GM18873 (cell line): ENCODE results near the gene GNAZ.
"Not testable (repeated sequence)": the region's sequence is repeated elsewhere in the genome, so short reads cannot be mapped to it uniquely, and the experiment has no call there.

Experiments used
- ATAC-seq: cut with Tn5 transposase; IDR thresholded peaks from one replicate; pipeline ENCODE4 v1.9.1; 2021; ENCODE audit warnings: mild to moderate bottlenecking, moderate library complexity, moderate number of reproducible peaks; ENCODE audit not compliant: unreplicated experiment, low FRiP score

GNAZ gene

GRCh38 chr22:23070418-23071229, at the start of gene GNAZ:
TSS of gene GNAZ (plus strand) at chr22:23070519. CDS start at chr22:23095696, 25,177 bp downstream.
- no peak for ATAC-seq

DNA sequence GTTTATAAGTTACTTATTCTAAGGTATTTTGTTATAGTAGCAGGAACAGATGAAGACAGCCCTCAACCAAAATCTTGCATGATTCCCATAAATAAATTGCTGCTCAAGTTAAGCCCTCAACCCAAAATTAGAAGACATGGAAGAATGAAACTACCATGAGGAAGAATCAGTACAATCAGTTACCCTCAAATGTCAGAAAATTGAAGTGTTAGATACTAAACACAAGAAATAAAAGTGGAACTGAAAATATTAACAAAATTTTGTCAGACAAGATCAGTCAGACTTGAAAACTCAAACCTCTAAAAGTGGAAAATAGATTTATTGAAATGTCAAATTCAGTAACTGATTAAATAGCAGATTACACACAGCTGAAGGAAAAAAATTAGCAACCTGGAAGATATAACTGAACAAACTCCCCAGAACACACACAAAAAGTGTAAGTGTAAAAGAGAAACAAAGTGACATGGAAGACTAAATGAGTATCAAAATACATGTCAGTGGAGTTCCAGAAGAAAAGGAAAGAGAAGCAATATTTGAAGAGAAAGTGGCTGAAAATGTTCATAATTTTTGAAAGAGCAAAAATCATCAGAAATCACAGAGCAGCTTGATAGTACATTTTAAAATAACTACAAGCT, 49.5 kb upstream of the GNAZ start:
- no peak for ATAC-seq

GRCh38 chr22:23021660-23022353, 48.5 kb upstream of the GNAZ start:
- ATAC-seq = not testable (repeated sequence)

DNA sequence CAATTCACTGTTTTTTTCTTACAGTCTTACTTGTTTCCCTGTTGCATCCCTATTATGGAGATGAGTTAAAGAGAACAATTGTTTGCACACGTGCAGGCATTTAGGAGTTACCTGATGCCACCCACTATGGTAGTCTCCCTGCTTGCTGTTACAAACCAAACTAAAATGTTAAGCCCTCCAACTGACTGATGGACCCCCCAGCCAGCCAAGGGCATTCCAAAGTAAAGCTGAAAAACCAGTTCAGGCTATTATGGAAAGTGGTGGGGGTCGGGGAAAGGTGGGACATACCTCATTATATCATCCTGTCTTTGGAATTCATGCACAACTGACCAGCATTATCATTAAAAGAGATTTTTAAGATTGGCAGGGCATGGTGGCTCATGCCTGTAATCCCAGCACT, 47.0 kb upstream of the GNAZ start:
- ATAC-seq = no peak

GRCh38 chr22:23026777-23027176, 43.5 kb upstream of the GNAZ start:
- ATAC-seq = no peak

DNA sequence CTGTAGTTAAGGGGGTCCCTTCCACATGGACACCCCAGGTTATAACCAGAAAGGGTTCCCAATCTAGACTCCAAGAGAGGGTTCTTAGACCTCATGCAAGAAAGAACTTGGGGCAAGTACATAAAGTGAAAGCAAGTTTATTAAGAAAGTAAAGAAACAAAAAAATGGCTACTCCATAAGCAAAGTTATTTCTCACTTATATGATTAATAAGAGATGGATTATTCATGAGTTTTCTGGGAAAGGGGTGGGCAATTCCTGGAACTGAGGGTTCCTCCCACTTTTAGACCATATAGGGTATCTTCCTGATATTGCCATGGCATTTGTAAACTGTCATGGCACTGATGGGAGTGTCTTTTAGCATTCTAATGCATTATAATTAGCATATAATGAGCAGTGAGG, 42.5 kb upstream of the GNAZ start:
- ATAC-seq = not testable (repeated sequence)

DNA sequence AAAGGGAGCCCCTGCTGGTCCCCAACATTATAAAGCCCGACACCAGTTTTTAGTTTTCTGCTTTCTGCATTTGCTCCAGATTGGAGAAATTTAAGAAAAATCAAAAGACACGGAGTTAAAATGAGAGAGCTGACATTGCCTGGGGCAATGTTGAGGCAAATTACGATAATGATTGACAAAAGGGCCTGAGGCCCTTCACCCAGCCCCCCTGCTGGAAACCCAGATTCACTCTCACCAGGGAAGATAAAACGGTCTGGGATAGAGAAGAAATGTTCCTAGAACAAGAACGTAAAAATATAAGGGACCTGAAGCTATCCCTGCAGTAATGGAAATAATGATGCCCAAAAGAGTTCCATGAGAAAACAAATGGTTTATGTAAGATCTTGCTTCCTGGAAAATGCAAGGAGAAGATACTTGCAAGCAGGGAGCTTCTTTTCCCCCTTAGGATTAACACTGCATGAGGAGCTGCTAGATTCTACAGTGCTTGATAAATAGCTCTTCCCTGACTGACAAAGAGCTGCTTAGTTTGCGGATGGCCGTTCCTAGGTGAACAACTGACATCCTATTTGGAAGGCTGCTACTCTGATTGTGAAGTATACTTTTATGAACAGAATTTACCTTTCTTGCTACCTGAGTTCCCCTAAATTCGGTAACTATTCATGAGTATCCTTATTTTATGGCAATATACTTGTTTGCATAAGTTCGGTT, 40.6 kb upstream of the GNAZ start:
- no peak for ATAC-seq

DNA sequence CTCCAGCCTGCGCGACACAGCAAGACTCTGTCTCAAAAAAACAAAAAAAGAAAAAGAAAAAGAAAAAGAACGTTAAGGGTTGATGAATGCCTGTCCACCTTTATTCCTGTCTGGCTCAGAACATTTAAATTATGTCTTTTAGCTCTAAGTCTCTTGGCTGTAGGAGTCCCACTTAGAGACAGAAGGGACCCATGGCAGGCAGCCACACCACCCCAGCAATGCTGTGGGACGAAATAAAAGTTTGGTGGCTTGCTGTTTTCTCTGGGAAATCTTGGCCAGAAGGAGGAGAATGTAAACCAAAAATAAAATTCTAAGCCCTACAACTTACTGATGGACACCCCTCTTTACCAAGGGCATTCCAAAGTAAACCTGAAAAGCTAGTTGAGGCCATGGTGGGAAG, 38.9 kb upstream of the GNAZ start:
- no peak for ATAC-seq

DNA sequence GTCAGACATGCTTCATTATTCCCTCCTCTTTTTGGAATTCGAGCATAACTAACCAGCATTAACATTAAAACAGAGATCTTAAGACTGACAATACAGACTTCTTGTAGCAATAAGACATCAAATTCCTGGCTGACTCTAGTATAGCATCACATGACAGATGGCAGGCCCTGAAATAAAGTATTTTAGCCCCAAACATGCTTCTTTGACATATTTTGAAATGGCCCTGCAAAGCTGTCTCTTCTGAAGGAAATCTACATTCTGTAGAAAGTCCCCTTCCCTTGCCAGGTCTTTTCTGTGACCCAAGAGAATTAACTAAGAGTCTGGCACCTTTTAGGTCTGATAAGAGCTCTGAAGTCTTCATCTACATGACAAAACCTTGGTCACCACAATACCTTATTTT, 38.5 kb upstream of the GNAZ start:
- ATAC-seq = no peak

DNA sequence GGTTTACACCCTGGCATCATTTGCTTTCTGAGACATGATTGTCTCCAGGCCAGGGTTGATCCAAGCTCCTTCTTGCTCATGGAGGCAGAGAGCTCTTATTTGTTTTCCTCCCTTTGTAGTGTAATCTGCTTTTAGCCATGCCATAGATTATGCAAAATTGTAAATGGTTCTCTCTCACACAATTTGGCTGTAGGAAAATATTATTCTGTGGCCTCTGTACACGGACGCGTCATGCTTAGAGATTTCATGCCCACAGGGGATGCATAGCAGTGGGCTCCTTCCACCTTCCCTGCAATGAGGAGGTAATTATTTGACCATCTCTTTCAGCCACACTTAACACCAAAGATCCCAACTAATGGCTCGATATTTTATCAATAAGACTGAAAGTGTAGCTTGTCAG, 37.7 kb upstream of the GNAZ start:
- no peak for ATAC-seq

DNA sequence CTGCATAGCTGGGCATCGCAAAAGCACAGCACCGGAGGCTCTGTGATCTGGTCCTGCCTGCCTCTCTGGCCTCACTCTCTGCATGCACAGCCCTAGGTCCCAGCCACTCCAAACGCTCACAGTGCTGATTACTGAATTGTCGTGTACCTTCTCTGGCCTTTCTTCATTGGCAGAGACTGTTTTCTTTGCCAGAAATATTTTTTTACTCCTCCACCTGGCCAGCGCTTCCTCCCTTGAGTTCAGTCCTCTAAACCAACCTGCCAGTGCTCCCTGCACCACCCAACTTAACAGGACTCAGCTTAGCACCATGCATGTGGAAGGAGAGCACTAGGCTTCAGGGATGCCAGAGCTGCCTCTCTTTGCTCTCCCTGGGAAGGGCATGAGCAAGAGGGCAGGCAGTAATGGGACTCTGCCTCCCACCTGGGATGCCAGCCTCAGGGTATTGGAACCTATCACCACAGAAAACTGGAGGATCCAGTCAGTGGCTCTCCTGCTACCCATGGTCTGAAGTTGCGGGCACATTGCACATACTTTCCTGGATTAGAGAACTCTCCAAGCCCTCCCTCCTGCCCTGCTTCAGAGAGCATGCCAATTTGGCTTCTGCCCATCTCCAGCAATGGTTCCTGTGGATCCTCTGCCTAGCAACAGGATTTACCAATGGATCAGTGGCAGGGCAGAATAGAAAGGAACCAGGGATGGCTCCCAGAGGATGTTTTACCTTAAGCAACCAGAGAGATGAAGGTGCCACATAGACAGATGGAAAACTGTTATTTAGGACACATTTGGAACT, 37.0 kb upstream of the GNAZ start:
- ATAC-seq = no peak

DNA sequence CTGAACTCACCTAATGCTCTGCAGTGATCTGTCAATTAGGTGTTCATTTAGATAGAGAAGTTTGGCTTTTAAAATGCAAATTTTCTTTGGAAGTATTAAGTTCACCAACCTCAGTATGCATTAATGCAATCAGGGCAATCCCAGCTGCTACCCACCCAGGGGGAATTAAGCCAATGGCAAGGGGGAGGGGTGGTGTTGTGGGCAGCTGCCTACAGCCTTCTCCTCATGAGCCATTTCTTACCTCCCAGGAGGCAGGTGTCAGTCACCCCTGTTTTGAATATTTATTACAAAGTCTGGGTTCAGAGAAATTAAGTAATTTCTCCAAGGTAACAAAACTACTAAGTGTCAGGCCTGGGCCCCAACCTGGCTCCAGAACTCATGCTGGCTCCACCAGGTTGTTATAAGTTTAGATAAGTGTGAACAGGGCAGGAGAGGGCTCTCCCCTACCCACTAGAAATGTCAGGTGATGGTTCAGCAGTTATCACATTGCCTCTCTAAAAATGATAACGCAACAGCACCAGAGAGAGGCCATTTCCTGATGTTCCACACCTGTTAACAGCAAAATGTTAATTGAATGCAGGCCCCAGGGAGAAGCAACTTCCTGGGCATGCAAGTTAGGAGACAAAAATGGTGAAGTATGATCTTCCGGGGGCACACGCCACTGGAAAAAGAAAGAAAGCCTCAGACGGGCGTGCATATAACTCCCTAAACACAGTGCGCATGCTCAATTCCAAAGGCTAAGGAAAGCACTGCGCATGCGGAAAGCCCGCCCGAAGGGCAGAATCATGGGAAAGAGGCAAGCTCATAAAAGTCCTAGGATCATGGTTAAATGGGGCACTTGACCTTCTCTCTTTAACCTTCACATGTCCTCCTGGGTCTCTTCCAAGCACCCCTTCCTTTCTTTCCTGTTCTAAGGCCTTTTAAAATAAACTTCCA, 35.4 kb upstream of the GNAZ start:
- no peak for ATAC-seq

DNA sequence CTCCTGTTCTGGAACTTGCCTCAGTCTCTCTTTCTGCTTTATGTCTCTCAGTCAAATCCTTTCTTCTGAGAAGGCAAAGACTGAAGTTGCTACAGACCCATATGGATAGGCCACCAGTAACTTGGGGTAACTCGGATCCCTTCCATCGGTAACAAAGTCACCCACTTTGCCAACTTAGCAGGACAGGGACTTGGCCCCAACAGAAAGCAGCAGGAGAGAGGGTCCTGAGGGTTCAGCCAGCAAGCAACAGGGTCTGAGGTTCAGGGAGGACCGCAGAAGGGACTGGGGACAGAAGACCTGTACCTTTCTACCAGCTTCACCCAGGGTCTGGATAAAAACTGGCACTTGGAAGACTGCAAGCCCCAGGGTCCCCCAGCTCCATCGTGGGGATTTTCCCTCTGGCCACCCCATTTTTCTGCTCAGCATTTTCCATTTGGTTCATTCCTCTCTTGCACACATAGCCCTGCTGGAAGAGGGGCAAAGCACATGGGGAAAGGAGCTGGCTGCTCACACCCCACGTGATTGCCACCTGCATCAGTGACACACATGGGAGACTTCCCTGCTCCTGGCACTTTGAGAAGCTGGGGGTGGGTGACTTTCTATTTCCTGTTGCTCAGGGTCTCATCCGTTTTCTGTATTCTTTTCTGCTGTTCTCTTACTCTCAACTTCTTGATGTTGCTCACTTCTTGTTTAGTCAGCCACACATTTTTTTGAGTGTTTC, 34.6 kb upstream of the GNAZ start:
- ATAC-seq = no peak

DNA sequence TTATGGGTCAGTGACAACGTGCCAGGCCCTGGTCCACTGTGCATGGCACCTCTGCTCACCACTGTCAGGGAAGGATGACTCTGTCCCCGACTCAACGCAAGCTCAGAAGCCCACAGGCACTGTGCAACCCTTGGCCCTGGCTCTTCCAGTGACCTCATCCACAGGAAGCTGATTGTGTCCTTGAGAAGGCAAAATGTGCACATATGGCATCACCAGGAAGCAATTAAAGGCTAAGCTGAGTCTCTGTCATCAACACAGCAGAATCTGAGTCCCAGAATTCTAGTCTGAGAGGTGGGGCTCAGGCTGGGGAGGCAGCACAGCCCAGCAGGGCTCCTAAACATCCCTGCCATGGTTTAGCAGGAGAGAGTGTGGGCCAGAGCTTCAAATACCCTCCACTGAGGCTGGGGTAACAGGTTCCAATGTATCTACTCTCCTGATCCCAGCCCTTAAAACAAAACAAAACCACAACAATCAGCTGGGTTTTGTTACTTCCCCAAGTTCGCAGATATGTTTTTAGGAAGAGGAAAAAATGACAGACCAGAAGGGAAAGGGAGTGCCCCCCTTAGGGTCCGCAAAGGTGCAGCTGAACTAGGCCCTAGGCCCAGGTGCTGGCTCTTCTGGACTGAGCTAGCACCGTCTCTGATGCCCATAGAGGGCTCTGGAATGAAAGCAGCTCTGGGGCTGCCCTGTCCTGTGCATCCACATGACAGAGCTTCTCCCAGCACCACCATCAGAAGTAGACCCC, 33.5 kb upstream of the GNAZ start:
- no peak for ATAC-seq

GRCh38 chr22:23037429-23038333, 32.6 kb upstream of the GNAZ start:
- no peak for ATAC-seq

GRCh38 chr22:23038334-23038642, 32.0 kb upstream of the GNAZ start:
- no peak for ATAC-seq

- no peak for ATAC-seq
Observed at GRCh38 chr22:23038902-23039301, 31.4 kb upstream of the GNAZ start.
